Endodermal cell (in vitro differentiated cells): ENCODE results near the gene ACOT8. TPM values are rescaled to one million over a fixed set of nuclear protein-coding genes. Genes with fewer than 3 reads are reported as not detected.
"Not testable (repeated sequence)": the region's sequence is repeated elsewhere in the genome, so short reads cannot be mapped to it uniquely, and the experiment has no call there.

ENCODE experiments used
- DNase-seq: peaks from one replicate; pipeline ENCODE4 v3.0.0-alpha.2; 2017
- H3K27ac ChIP-seq: 2 replicates; pipeline ENCODE4 v1.5.1; 2013; ENCODE audit warnings: mild to moderate bottlenecking, low read depth, low read length, moderate library complexity
- H3K27me3 ChIP-seq: 2 replicates; pipeline ENCODE4 v1.6.1; 2013; ENCODE audit warnings: mild to moderate bottlenecking, low read length, moderate library complexity; ENCODE audit not compliant: insufficient read depth, control insufficient read depth, poor library complexity, severe bottlenecking
- H3K36me3 ChIP-seq: 2 replicates; pipeline ENCODE4 v1.7.0; 2013; ENCODE audit warnings: mild to moderate bottlenecking, low read length, moderate library complexity; ENCODE audit not compliant: control insufficient read depth, insufficient read depth
- H3K4me1 ChIP-seq: one replicate; pipeline ENCODE4 v1.7.0; 2013; ENCODE audit warnings: low read length; ENCODE audit not compliant: control insufficient read depth, insufficient read depth
- H3K4me3 ChIP-seq: 2 replicates; pipeline ENCODE4 v1.5.1; 2013; ENCODE audit warnings: mild to moderate bottlenecking, low read length, moderate library complexity
- H3K9ac ChIP-seq: 2 replicates; pipeline ENCODE4 v1.6.1; 2013; ENCODE audit warnings: mild to moderate bottlenecking, low read length, moderate library complexity; ENCODE audit not compliant: poor library complexity, severe bottlenecking; ENCODE audit errors: extremely low read depth
- H3K9me3 ChIP-seq: 2 replicates; pipeline ENCODE4 v1.6.1; 2013; ENCODE audit warnings: mild to moderate bottlenecking, low read length, moderate library complexity; ENCODE audit not compliant: control insufficient read depth
- H3K27ac Mint-ChIP-seq: 2 replicates; pipeline ENCODE4 v1.8.0; 2020; ENCODE audit warnings: mixed read lengths
- H3K27me3 Mint-ChIP-seq: 2 replicates; pipeline ENCODE4 v1.8.0; 2021; ENCODE audit warnings: mild to moderate bottlenecking, mixed read lengths; ENCODE audit not compliant: insufficient read depth
- H3K36me3 Mint-ChIP-seq: 2 replicates; pipeline ENCODE4 v1.8.0; 2020; ENCODE audit warnings: low read depth, mixed read lengths
- H3K4me1 Mint-ChIP-seq: 2 replicates; pipeline ENCODE4 v1.8.0; 2020; ENCODE audit warnings: mixed read lengths
- H3K4me3 Mint-ChIP-seq: 2 replicates; pipeline ENCODE4 v1.8.0; 2020; ENCODE audit warnings: mild to moderate bottlenecking, moderate library complexity, mixed read lengths
- H3K9me3 Mint-ChIP-seq: 2 replicates; pipeline ENCODE4 v1.8.0; 2020; ENCODE audit warnings: mild to moderate bottlenecking, mixed read lengths
- WGBS, 2 experiments: methylation state at CpG; one replicate each; pipeline versions ENCODE4 v1.1.5 to v1.1.7; 2013; ENCODE audit warnings: missing lambda C conversion rate in 2 of 2, mixed read lengths in 1 of 2; ENCODE audit not compliant: insufficient coverage in 1 of 2, insufficient read length in 1 of 2; 5-methylcytosine and 5-hydroxymethylcytosine counted together
- total RNA-seq, 2 donors: library from RNA; stranded (reverse); fragmentation: NEBNext Ultra II Directional in 1 of 2; extraction: Animal tissue kit (Norgen Biotek cat#: 25700) in 1 of 2; gene quantifications; 2 replicates in 1 of 2; 3 replicates in 1 of 2; pipeline ENCODE4 v1.2.1, GENCODE V29; 2021
- TF ChIP-seq, protein P1 (sequence below): fragments of 200-600 bp; sonication (generic); conservative IDR thresholded peaks from 2 replicates; pipeline ENCODE4 v1.5.0; 2021; ENCODE audit warnings: antibody characterized with exemption, mild to moderate bottlenecking

ACOT8 gene
- total RNA-seq, 2 donors from 2014 or later = 24.3 to 27.9 TPM

DNA sequence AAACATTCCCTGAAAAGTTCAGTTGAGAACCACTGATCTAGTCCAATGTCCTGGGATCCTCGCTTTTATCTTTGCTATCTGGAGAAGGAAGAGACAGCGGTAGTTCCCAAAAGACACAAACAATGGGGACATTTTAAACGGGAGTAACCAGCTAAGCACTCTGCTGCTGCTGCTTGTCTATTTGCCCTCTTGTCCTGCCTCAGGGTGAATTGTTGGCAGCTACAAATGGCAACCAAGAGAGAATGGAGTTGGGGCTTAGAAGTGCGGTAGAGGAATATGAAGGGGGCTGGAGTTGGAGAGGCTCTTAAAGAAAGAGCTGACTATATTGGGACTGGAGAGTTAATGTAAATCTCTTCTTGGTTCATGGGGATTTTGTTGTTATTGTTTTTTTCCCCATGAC, 17.4 kb upstream of the ACOT8 start:
- no peaks in the 10 kb centered on the region for H3K27me3 ChIP-seq
- TF ChIP-seq, protein P1, sequence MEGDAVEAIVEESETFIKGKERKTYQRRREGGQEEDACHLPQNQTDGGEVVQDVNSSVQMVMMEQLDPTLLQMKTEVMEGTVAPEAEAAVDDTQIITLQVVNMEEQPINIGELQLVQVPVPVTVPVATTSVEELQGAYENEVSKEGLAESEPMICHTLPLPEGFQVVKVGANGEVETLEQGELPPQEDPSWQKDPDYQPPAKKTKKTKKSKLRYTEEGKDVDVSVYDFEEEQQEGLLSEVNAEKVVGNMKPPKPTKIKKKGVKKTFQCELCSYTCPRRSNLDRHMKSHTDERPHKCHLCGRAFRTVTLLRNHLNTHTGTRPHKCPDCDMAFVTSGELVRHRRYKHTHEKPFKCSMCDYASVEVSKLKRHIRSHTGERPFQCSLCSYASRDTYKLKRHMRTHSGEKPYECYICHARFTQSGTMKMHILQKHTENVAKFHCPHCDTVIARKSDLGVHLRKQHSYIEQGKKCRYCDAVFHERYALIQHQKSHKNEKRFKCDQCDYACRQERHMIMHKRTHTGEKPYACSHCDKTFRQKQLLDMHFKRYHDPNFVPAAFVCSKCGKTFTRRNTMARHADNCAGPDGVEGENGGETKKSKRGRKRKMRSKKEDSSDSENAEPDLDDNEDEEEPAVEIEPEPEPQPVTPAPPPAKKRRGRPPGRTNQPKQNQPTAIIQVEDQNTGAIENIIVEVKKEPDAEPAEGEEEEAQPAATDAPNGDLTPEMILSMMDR = no peak
- no peak overlapping the region for H3K4me3 ChIP-seq
- DNase-seq = no peak
- H3K27me3 Mint-ChIP-seq = no peaks in the 10 kb centered on the region
- H3K27ac Mint-ChIP-seq = no peak overlapping the region
- H3K9ac ChIP-seq = no peak overlapping the region
- H3K4me1 ChIP-seq = peaks cover 3% of the 10 kb centered on the region
- 85 to 89% methylated on average over 4 of the region's 4 CpGs for WGBS, 2 experiments
- no peak overlapping the region for H3K27ac ChIP-seq
- H3K36me3 ChIP-seq = peaks cover 16% of the 10 kb centered on the region
- peaks cover 18% of the 10 kb centered on the region for H3K4me1 Mint-ChIP-seq
- no peaks in the 10 kb centered on the region for H3K9me3 ChIP-seq
- H3K9me3 Mint-ChIP-seq = no peaks in the 10 kb centered on the region
- H3K4me3 Mint-ChIP-seq = no peak overlapping the region
- peaks cover 5% of the 10 kb centered on the region for H3K36me3 Mint-ChIP-seq

DNA sequence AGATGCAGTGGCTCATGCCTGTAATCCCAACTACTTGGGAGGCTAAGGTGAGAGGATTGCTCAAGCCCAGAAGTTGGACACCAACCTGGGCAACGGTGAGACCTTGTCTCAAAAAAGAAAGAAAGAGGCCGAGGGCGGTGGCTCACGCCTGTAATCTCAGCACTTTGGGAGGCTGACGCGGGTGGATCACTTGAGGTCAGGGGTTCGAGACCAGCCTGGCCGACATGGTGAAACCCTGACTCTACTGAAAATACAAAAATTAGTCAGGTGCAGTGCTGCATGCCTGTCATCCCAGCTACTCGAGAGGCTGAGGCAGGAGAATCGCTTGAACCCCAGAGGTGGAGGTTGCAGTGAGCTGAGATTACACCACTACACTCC, 16.9 kb upstream of the ACOT8 start:
- not testable (repeated sequence) for H3K27ac ChIP-seq, H3K9me3 ChIP-seq, H3K4me3 Mint-ChIP-seq, H3K27me3 ChIP-seq, H3K27me3 Mint-ChIP-seq, H3K9me3 Mint-ChIP-seq, H3K27ac Mint-ChIP-seq, H3K36me3 Mint-ChIP-seq, H3K9ac ChIP-seq, DNase-seq, H3K4me3 ChIP-seq, H3K4me1 ChIP-seq
- peaks cover 18% of the 10 kb centered on the region for H3K4me1 Mint-ChIP-seq
- peaks cover 16% of the 10 kb centered on the region for H3K36me3 ChIP-seq
- WGBS, 2 experiments = 89 to 96% methylated on average over 9 to 10 of the region's 10 CpGs

- no peak overlapping the region for H3K4me3 Mint-ChIP-seq
- no peak overlapping the region for H3K4me3 ChIP-seq
- peaks cover 16% of the 10 kb centered on the region for H3K36me3 ChIP-seq
- TF ChIP-seq, protein P1 = no peak
- peaks cover 18% of the 10 kb centered on the region for H3K4me1 Mint-ChIP-seq
- H3K36me3 Mint-ChIP-seq = peaks cover 5% of the 10 kb centered on the region
- no peak overlapping the region for H3K9ac ChIP-seq
- H3K27me3 Mint-ChIP-seq = no peaks in the 10 kb centered on the region
- DNase-seq = no peak
- H3K27ac Mint-ChIP-seq = no peak overlapping the region
- no peak overlapping the region for H3K27ac ChIP-seq
- no peaks in the 10 kb centered on the region for H3K9me3 ChIP-seq
- no peaks in the 10 kb centered on the region for H3K9me3 Mint-ChIP-seq
- peaks cover 3% of the 10 kb centered on the region for H3K4me1 ChIP-seq
- 77 to 91% methylated on average over 1 of the region's 1 CpG for WGBS, 2 experiments
- H3K27me3 ChIP-seq = no peaks in the 10 kb centered on the region
Measured at GRCh38 chr20:45873409-45874103, 16.4 kb upstream of the ACOT8 start.

- no peak for DNase-seq
- no peaks in the 10 kb centered on the region for H3K27me3 ChIP-seq
- H3K36me3 ChIP-seq = peaks cover 10% of the 10 kb centered on the region
- TF ChIP-seq, protein P1 = no peak
- H3K4me1 ChIP-seq = peaks cover 3% of the 10 kb centered on the region
- no peak overlapping the region for H3K27ac ChIP-seq
- no peak overlapping the region for H3K9ac ChIP-seq
- H3K4me3 Mint-ChIP-seq = no peak overlapping the region
- H3K4me3 ChIP-seq = no peak overlapping the region
- no peak overlapping the region for H3K27ac Mint-ChIP-seq
- peaks cover 5% of the 10 kb centered on the region for H3K36me3 Mint-ChIP-seq
- WGBS, 2 experiments = 88 to 100% methylated on average over 2 to 4 of the region's 4 CpGs
- no peaks in the 10 kb centered on the region for H3K9me3 Mint-ChIP-seq
- no peaks in the 10 kb centered on the region for H3K9me3 ChIP-seq
- H3K27me3 Mint-ChIP-seq = no peaks in the 10 kb centered on the region
- H3K4me1 Mint-ChIP-seq = peaks cover 18% of the 10 kb centered on the region
Measured at GRCh38 chr20:45872626-45873025, 15.4 kb upstream of the ACOT8 start.
